ENCODE measurements around the gene SHANK2.
"Not testable (repeated sequence)": the region's sequence is repeated elsewhere in the genome, so short reads cannot be mapped to it uniquely, and the experiment has no call there.

SHANK2 gene

GRCh38 chr11:71242391-71242790 lies 10.0 kb downstream of the SHANK2 start:
- no peak for DNase-seq

- no peak for DNase-seq
Measured at GRCh38 chr11:71241721-71242259, 10.6 kb downstream of the SHANK2 start.

GRCh38 chr11:71240865-71241691 lies 11.3 kb downstream of the SHANK2 start:
- no peak for DNase-seq

- no peak for DNase-seq
Measured at GRCh38 chr11:71240061-71240690, 12.2 kb downstream of the SHANK2 start.

- DNase-seq, result no peak
Measured at GRCh38 chr11:71239581-71239980, 12.8 kb downstream of the SHANK2 start.

GRCh38 chr11:71238941-71239340 lies 13.4 kb downstream of the SHANK2 start:
- DNase-seq, result no peak

- no peak for DNase-seq
Measured at GRCh38 chr11:71238285-71238875, 14.0 kb downstream of the SHANK2 start.

GRCh38 chr11:71237853-71238252 lies 14.5 kb downstream of the SHANK2 start:
- DNase-seq, result no peak

- DNase-seq, result no peak
Measured at GRCh38 chr11:71236836-71237475, 15.4 kb downstream of the SHANK2 start.

- DNase-seq, result no peak
Measured at GRCh38 chr11:71235719-71236118, 16.7 kb downstream of the SHANK2 start.

- DNase-seq, result not testable (repeated sequence)
Measured at GRCh38 chr11:71233896-71234852, 18.2 kb downstream of the SHANK2 start.

GRCh38 chr11:71232364-71232763 lies 20.0 kb downstream of the SHANK2 start:
- DNase-seq, result no peak

GRCh38 chr11:71228961-71229360 lies 23.4 kb downstream of the SHANK2 start:
- DNase-seq, result no peak

GRCh38 chr11:71227058-71227659 lies 25.2 kb downstream of the SHANK2 start:
- no peak for DNase-seq

- no peak for DNase-seq
Measured at GRCh38 chr11:71223671-71224660, 28.4 kb downstream of the SHANK2 start.

- DNase-seq, result no peak
Measured at GRCh38 chr11:71223081-71223405, 29.3 kb downstream of the SHANK2 start.

- no peak for DNase-seq
Measured at GRCh38 chr11:71222318-71223080, 29.9 kb downstream of the SHANK2 start.

- DNase-seq, result no peak
Measured at GRCh38 chr11:71221821-71222220, 30.6 kb downstream of the SHANK2 start.

- no peak for DNase-seq
Measured at GRCh38 chr11:71221201-71221600, 31.2 kb downstream of the SHANK2 start.
